Panc1 (cell line): Measurements from ENCODE around the gene MGST2. TPM values are rescaled to one million over a fixed set of nuclear protein-coding genes. Genes with fewer than 3 reads are reported as not detected.
"Not testable (repeated sequence)": the region's sequence is repeated elsewhere in the genome, so short reads cannot be mapped to it uniquely, and the experiment has no call there.

Experiments
- ATAC-seq: fragments of 200-7000 bp; cut with Tn5 transposase; 2 replicates; pipeline ENCODE4 v1.9.1; 2020; ENCODE audit warnings: mild to moderate bottlenecking, moderate library complexity
- BruUV-seq: library from RNA; stranded (reverse); fragments of 400-500 nt; replicated peaks from 2 replicates; lab custom pipeline; 2021; lab: Mats Ljungman, UMichigan
- CTCF ChIA-PET: fragments of 300-600 bp; sonication (Branson Sonifier 250); formaldehyde crosslinking; loops from one replicate; lab custom pipeline; 2022; ENCODE audit warnings: antibody characterized with exemption; lab: Charles Lee
- POLR2A ChIA-PET: fragments of 300-600 bp; sonication (Branson Sonifier 250); formaldehyde crosslinking; loops from one replicate; lab custom pipeline; 2022; ENCODE audit warnings: antibody characterized with exemption; lab: Charles Lee
- DNase-seq: peaks from one replicate; pipeline ENCODE4 v3.0.0-alpha.2; 2010; ENCODE audit warnings: low read depth, low spot score
- H3K27ac ChIP-seq: 2 replicates; pipeline ENCODE4 v1.5.1; 2011; ENCODE audit warnings: mild to moderate bottlenecking, low read length, inconsistent platforms
- H3K27me3 ChIP-seq: fragments of 200-500 bp; sonication (Bioruptor generic); 2 replicates; pipeline ENCODE4 v1.6.0; 2014; ENCODE audit warnings: low read length, inconsistent platforms; ENCODE audit not compliant: control insufficient read depth, insufficient read depth
- H3K36me3 ChIP-seq: fragments of 200-500 bp; sonication (Bioruptor generic); 2 replicates; pipeline ENCODE4 v1.5.1; 2014; ENCODE audit warnings: inconsistent platforms, mild to moderate bottlenecking, low read length, moderate library complexity; ENCODE audit not compliant: control insufficient read depth, insufficient read depth
- H3K4me1 ChIP-seq: 2 replicates; pipeline ENCODE4 v1.5.1; 2011; ENCODE audit warnings: inconsistent platforms, mild to moderate bottlenecking, low read length, moderate library complexity; ENCODE audit not compliant: control insufficient read depth, insufficient read depth
- H3K4me3 ChIP-seq, 2 experiments: 2 replicates each; pipeline ENCODE4 v1.5.1; 2011 to 2012; ENCODE audit warnings: low read depth in 2 of 2, low read length in 2 of 2, mild to moderate bottlenecking in 2 of 2, inconsistent platforms in 1 of 2, moderate library complexity in 1 of 2
- H3K9me3 ChIP-seq: fragments of 200-500 bp; sonication (Bioruptor generic); 2 replicates; pipeline ENCODE4 v1.5.1; 2014; ENCODE audit warnings: low read depth, mild to moderate bottlenecking, inconsistent platforms, low read length, moderate library complexity; ENCODE audit not compliant: control insufficient read depth, insufficient read depth
- POLR2AphosphoS5 ChIP-seq: IDR thresholded peaks from 2 replicates; pipeline ENCODE4 v1.6.1; 2012; ENCODE audit warnings: mild to moderate bottlenecking, low read depth, low read length, moderate library complexity
- SIN3A ChIP-seq: IDR thresholded peaks from 2 replicates; pipeline ENCODE4 v1.6.1; 2012; ENCODE audit warnings: low read depth, mild to moderate bottlenecking, low read length, moderate library complexity, borderline replicate concordance; ENCODE audit not compliant: insufficient read depth
- TCF7L2 ChIP-seq: IDR thresholded peaks from 2 replicates; pipeline ENCODE4 v1.6.1; 2011; ENCODE audit warnings: mild to moderate bottlenecking, low read depth, low read length, inconsistent platforms
- in situ Hi-C: cut with HindIII; loops from 2 replicates; pipeline ENCODE4 v1.10.0; 2016; ENCODE audit warnings: low sequenced_read_pairs, low pct_unique_long_range_greater_than_20kb
- intact Hi-C: fragments of 100-400 bp; cut with micrococcal nuclease; formaldehyde crosslinking; loops from one replicate; pipeline ENCODE4 v1.10.0; 2022; ENCODE audit not compliant: unreplicated experiment
- total RNA-seq: library from RNA; stranded (reverse); gene quantifications from one replicate; pipeline ENCODE4 v1.2.1, GENCODE V29; 2021; ENCODE audit not compliant: unreplicated experiment
- TF ChIP-seq, protein P1 (sequence below): fragments of 450-650 bp; IDR thresholded peaks from 2 replicates; pipeline ENCODE4 v1.5.1; 2017; ENCODE audit warnings: mild to moderate bottlenecking
- TF ChIP-seq, protein P2 (sequence below), 2 experiments: IDR thresholded peaks; 2 replicates each; pipeline ENCODE4 v1.6.1; 2011 to 2012; ENCODE audit warnings: low read depth in 2 of 2, control low read depth in 1 of 2, low read length in 1 of 2, mild to moderate bottlenecking in 1 of 2, moderate library complexity in 1 of 2; ENCODE audit not compliant: insufficient read depth in 1 of 2

Gene MGST2
- total RNA-seq, 1 experiment from 2014 or later = 17.4 TPM

DNA sequence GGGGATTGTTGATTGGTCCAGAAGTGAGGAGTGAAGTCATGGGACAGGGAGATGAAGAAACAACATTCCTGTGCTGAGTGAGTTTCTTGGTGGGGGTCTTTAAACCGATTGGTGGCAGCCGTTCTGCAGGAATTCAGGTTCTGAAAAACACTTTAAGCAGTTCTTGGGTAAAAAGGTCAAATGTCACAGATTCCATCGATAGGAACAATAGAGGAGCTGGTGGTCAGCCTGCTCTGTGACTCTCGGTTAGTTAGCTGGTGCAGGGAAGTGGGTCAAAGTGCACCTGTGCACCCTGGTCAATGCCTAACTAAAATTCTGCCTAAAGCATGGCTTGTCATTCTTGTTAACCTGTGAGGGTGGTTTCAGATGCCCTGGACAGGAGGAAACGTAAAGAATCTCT lies 34.6 kb upstream of the MGST2 start:
- Histone ChIP-seq H3K27me3 (no peaks in the 10 kb centered on the region), H3K4me3 (no peak overlapping the region), H3K9me3 (no peaks in the 10 kb centered on the region), H3K4me1 (no peaks in the 10 kb centered on the region), H3K27ac (no peak overlapping the region), H3K36me3 (no peaks in the 10 kb centered on the region)
- ChIA-PET POLR2A (no interaction called here), CTCF (no interaction called here)
- intact Hi-C loops = no loop called here
- DNase-seq (no peak), ATAC-seq (no peak)
- TF ChIP-seq, protein P1, sequence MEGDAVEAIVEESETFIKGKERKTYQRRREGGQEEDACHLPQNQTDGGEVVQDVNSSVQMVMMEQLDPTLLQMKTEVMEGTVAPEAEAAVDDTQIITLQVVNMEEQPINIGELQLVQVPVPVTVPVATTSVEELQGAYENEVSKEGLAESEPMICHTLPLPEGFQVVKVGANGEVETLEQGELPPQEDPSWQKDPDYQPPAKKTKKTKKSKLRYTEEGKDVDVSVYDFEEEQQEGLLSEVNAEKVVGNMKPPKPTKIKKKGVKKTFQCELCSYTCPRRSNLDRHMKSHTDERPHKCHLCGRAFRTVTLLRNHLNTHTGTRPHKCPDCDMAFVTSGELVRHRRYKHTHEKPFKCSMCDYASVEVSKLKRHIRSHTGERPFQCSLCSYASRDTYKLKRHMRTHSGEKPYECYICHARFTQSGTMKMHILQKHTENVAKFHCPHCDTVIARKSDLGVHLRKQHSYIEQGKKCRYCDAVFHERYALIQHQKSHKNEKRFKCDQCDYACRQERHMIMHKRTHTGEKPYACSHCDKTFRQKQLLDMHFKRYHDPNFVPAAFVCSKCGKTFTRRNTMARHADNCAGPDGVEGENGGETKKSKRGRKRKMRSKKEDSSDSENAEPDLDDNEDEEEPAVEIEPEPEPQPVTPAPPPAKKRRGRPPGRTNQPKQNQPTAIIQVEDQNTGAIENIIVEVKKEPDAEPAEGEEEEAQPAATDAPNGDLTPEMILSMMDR = no peak
- TF ChIP-seq SIN3A = no peak
- no TSS peak for BruUV-seq
- in situ Hi-C loops = no loop called here

DNA sequence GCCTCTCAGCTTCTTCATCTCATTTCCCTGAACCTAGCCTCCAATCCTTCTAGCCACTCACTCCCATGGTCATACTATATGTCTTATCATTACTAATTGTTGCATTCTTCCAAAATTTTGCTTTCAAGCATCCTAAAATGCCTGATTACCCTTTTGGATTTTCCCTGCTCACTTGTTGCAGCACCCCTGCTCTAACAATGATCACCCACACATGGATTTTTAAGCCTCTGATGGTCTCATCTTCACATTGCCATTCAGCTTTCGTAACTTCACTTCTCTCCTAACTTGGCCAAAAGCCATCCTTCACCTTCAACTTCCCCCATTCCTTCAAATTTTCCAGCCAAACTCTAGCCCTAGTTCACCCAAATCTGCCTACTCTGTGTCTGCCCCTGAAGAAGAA lies 33.8 kb upstream of the MGST2 start:
- CTCF ChIA-PET = no interaction called here

DNA sequence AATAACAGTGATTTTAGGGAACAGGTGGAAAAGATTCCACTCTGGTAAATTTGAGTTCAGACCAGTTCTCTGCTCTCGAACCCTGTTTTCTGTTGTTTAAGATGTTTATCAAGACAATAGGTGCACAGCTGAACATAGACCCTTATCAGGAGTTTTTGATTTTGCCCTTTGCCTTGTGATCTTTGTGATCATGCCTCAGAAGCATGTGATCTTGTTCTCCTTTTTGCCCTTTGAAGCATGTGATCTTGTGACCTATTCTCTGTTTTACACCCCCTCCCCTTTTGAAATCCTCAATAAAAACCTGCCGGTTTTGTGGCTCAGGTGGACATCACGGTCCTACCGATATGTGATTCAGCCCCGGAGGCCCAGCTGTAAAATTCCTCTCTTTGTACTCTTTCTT lies 32.9 kb upstream of the MGST2 start:
- H3K4me1 ChIP-seq, H3K36me3 ChIP-seq, H3K27ac ChIP-seq, DNase-seq, POLR2A ChIA-PET, intact Hi-C loops, ATAC-seq, in situ Hi-C loops, H3K9me3 ChIP-seq, H3K27me3 ChIP-seq, BruUV-seq, H3K4me3 ChIP-seq: not testable (repeated sequence)
- CTCF ChIA-PET = interaction anchor here (1.6 kb wide), 1 partner anchor 29 kb away, joined by 16 read pairs; no protein-coding TSS in a partner anchor

More for the DNA sequence above, 33.8 kb upstream of the MGST2 start:
- DNase-seq (no peak), ATAC-seq (no peak)
- H3K4me1 ChIP-seq = no peaks in the 10 kb centered on the region
- no peak overlapping the region for H3K27ac ChIP-seq
- H3K4me3 ChIP-seq = no peak overlapping the region
- intact Hi-C loops = no loop called here
- H3K27me3 ChIP-seq = no peaks in the 10 kb centered on the region
- in situ Hi-C loops = no loop called here
- H3K36me3 ChIP-seq = no peaks in the 10 kb centered on the region
- BruUV-seq = no TSS peak
- POLR2A ChIA-PET = no interaction called here
- no peak for TF ChIP-seq TCF7L2
- H3K9me3 ChIP-seq = no peaks in the 10 kb centered on the region

DNA sequence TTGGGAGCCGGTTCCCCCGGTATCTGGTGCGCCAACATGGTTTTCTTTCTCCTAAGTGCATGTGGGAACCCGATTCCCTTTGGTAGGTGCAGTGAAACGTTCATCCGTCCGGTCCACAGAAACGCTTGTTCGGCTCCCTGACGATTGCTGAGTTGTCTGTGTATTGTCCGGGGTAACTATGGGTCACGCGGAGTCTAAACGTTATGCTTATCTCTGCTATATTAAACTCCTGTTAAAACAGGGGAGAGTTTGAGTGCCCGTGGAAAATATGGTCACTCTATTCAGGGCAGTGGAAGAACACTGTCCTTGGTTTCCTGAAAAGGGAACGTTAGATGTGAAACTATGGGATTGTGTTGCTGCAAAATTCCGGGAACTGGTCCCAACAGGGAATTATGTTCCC lies 32.4 kb upstream of the MGST2 start:
- in situ Hi-C loops = no loop called here
- ChIA-PET CTCF (interaction anchor here (0.9 to 1.6 kb wide), 3 partner anchors 14 to 30 kb away, joined by 3 to 16 read pairs (median 9); no protein-coding TSS in a partner anchor), POLR2A (no interaction called here)
- Histone ChIP-seq H3K27me3 (no peaks in the 10 kb centered on the region), H3K4me3 (peak overlapping the region; percentile 28 to 55), H3K36me3 (no peaks in the 10 kb centered on the region), H3K27ac (no peak overlapping the region), H3K9me3 (no peaks in the 10 kb centered on the region), H3K4me1 (no peaks in the 10 kb centered on the region)
- intact Hi-C loops = no loop called here
- DNase-seq (no peak), ATAC-seq (peak; percentile 52; the same call in 1 of the 2 replicates)
- TF ChIP-seq, protein P2, sequence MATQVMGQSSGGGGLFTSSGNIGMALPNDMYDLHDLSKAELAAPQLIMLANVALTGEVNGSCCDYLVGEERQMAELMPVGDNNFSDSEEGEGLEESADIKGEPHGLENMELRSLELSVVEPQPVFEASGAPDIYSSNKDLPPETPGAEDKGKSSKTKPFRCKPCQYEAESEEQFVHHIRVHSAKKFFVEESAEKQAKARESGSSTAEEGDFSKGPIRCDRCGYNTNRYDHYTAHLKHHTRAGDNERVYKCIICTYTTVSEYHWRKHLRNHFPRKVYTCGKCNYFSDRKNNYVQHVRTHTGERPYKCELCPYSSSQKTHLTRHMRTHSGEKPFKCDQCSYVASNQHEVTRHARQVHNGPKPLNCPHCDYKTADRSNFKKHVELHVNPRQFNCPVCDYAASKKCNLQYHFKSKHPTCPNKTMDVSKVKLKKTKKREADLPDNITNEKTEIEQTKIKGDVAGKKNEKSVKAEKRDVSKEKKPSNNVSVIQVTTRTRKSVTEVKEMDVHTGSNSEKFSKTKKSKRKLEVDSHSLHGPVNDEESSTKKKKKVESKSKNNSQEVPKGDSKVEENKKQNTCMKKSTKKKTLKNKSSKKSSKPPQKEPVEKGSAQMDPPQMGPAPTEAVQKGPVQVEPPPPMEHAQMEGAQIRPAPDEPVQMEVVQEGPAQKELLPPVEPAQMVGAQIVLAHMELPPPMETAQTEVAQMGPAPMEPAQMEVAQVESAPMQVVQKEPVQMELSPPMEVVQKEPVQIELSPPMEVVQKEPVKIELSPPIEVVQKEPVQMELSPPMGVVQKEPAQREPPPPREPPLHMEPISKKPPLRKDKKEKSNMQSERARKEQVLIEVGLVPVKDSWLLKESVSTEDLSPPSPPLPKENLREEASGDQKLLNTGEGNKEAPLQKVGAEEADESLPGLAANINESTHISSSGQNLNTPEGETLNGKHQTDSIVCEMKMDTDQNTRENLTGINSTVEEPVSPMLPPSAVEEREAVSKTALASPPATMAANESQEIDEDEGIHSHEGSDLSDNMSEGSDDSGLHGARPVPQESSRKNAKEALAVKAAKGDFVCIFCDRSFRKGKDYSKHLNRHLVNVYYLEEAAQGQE (IDR thresholded peaks at IDR 0.05; ENCODE audit: insufficient read depth in 1 of 2, low read depth in 2 of 2, low read length in 1 of 2) = no peak
- no peak for TF ChIP-seq SIN3A
- no peak for TF ChIP-seq POLR2AphosphoS5
- no peak for TF ChIP-seq TCF7L2
- TF ChIP-seq, protein P1 = no peak
- no TSS peak for BruUV-seq
